Omental fat pad (tissue), 4 donors: ENCODE data around the gene ANTXRL. TPM values are rescaled to one million over a fixed set of nuclear protein-coding genes. Genes with fewer than 3 reads are reported as not detected.
"Not testable (repeated sequence)": the region's sequence is repeated elsewhere in the genome, so short reads cannot be mapped to it uniquely, and the experiment has no call there.

Experiments
- ATAC-seq: fragments of 150-250 bp; one replicate; pipeline ENCODE4 v1.9.1; 2016; ENCODE audit warnings: mild to moderate bottlenecking, moderate library complexity; ENCODE audit not compliant: low FRiP score
- DNase-seq: peaks from one replicate; pipeline ENCODE4 v3.0.0-alpha.2; 2019; ENCODE audit warnings: low spot score
- CTCF ChIP-seq, 3 donors: fragments of 450-650 bp; IDR thresholded peaks; one replicate each; pipeline ENCODE4 v1.5.1; 2016 to 2017; ENCODE audit warnings: antibody characterized with exemption in 3 of 3, mild to moderate bottlenecking in 3 of 3, moderate library complexity in 2 of 3
- total RNA-seq, 4 donors: library from RNA; depleted of rRNA; stranded (reverse); fragments of >200 nt; gene quantifications; one replicate each; pipeline ENCODE4 v1.1.0, GENCODE V29; 2016

The ANTXRL gene
- total RNA-seq, 4 donors from 2014 or later, result not detected

GRCh38 chr10:46267132-46267985 is 19.4 kb upstream of the ANTXRL start:
- DNase-seq (no peak), ATAC-seq (no peak)
- no peak for TF ChIP-seq CTCF (IDR thresholded peaks at IDR 0.05)

- TF ChIP-seq CTCF (IDR thresholded peaks at IDR 0.05), result no peak
- ATAC-seq, result no peak
- DNase-seq, result no peak
Measured at GRCh38 chr10:46268076-46268881, 18.5 kb upstream of the ANTXRL start.

- DNase-seq, ATAC-seq: not testable (repeated sequence)
Measured at GRCh38 chr10:46269554-46270053, 17.2 kb upstream of the ANTXRL start.

GRCh38 chr10:46270086-46270811 is 16.5 kb upstream of the ANTXRL start:
- ATAC-seq (no peak), DNase-seq (no peak)
- no peak for TF ChIP-seq CTCF (IDR thresholded peaks at IDR 0.05)

- not testable (repeated sequence) for ATAC-seq
Measured at GRCh38 chr10:46270963-46271530, 15.8 kb upstream of the ANTXRL start.

GRCh38 chr10:46271795-46272499 is 14.8 kb upstream of the ANTXRL start:
- DNase-seq, result not testable (repeated sequence)

More at GRCh38 chr10:46270963-46271530, 15.8 kb upstream of the ANTXRL start:
- not testable (repeated sequence) for DNase-seq

GRCh38 chr10:46272863-46273415 is 13.9 kb upstream of the ANTXRL start:
- DNase-seq (no peak), ATAC-seq (no peak)
- no peak for TF ChIP-seq CTCF (IDR thresholded peaks at IDR 0.05)

More at GRCh38 chr10:46271795-46272499, 14.8 kb upstream of the ANTXRL start:
- not testable (repeated sequence) for ATAC-seq
